ENCODE results near the gene ANXA1.

Gene ANXA1

GRCh38 chr9:73155968-73156864 is 4.6 kb downstream of the ANXA1 start:
- no peak for TF ChIP-seq CTCF (conservative IDR thresholded peaks at IDR 0.05; ENCODE audit: low read length)
- no peak for DNase-seq (ENCODE audit: low read depth)
- no peak overlapping the region for H3K4me3 ChIP-seq (ENCODE audit: low read length)

- H3K4me3 ChIP-seq (ENCODE audit: low read length), result no peak overlapping the region
- no peak for DNase-seq (ENCODE audit: low read depth)
- TF ChIP-seq CTCF (conservative IDR thresholded peaks at IDR 0.05; ENCODE audit: low read length), result no peak
Measured at GRCh38 chr9:73156865-73157187, 5.2 kb downstream of the ANXA1 start.

- TF ChIP-seq CTCF (conservative IDR thresholded peaks at IDR 0.05; ENCODE audit: low read length), result no peak
- no peak overlapping the region for H3K4me3 ChIP-seq (ENCODE audit: low read length)
- peak; percentile 37 for DNase-seq (ENCODE audit: low read depth)
Measured at GRCh38 chr9:73157811-73158210, 6.1 kb downstream of the ANXA1 start.

- no peak for DNase-seq (ENCODE audit: low read depth)
- H3K4me3 ChIP-seq (ENCODE audit: low read length), result no peak overlapping the region
- TF ChIP-seq CTCF (conservative IDR thresholded peaks at IDR 0.05; ENCODE audit: low read length), result no peak
Measured at GRCh38 chr9:73158723-73159122, 7.1 kb downstream of the ANXA1 start.

- DNase-seq (ENCODE audit: low read depth), result no peak
- TF ChIP-seq CTCF (conservative IDR thresholded peaks at IDR 0.05; ENCODE audit: low read length), result no peak
- H3K4me3 ChIP-seq (ENCODE audit: low read length), result no peak overlapping the region
Measured at GRCh38 chr9:73160868-73161267, 9.2 kb downstream of the ANXA1 start.

GRCh38 chr9:73162987-73163768 is 11.5 kb downstream of the ANXA1 start:
- no peak overlapping the region for H3K4me3 ChIP-seq (ENCODE audit: low read length)
- DNase-seq (ENCODE audit: low read depth), result no peak
- TF ChIP-seq CTCF (conservative IDR thresholded peaks at IDR 0.05; ENCODE audit: low read length), result no peak

- no peak for DNase-seq (ENCODE audit: low read depth)
- no peak for TF ChIP-seq CTCF (conservative IDR thresholded peaks at IDR 0.05; ENCODE audit: low read length)
- H3K4me3 ChIP-seq (ENCODE audit: low read length), result no peak overlapping the region
Measured at GRCh38 chr9:73165911-73166310, 14.2 kb downstream of the ANXA1 start.
